Right lobe of liver (tissue), 4 donors: Measurements from ENCODE around the gene EPB41L4A.

Experiments used
- CTCF ChIP-seq, 4 donors: fragments of 200-600 bp in 3 of 4; fragments of 450-650 bp in 1 of 4; IDR thresholded peaks; one replicate each; pipeline versions ENCODE4 v1.5.1 to v1.8.0; 2016 to 2022; ENCODE audit warnings: antibody characterized with exemption in 4 of 4, mild to moderate bottlenecking in 2 of 4
- POLR2A ChIP-seq: fragments of 450-650 bp; IDR thresholded peaks from one replicate; pipeline ENCODE4 v1.6.1; 2017; ENCODE audit warnings: antibody characterized with exemption, mild to moderate bottlenecking
- donor health status: DM: no; HTN: no; CAD: no.
- donor health status: DM: no; HTN: no; CAD: no.
- donor health status: DM: no; HTN: yes; CAD: no.

- TF ChIP-seq CTCF (IDR thresholded peaks at IDR 0.05) (no peak), POLR2A (no peak)
Observed at GRCh38 chr5:112125903-112126302, 293.2 kb downstream of the EPB41L4A start.
